Ishikawa (cell line): ENCODE data around the gene MFN2.

Experiments used
- CEBPB ChIP-seq: IDR thresholded peaks from 2 replicates; pipeline ENCODE4 v1.6.1; 2012
- CREB1 ChIP-seq: IDR thresholded peaks from 2 replicates; pipeline ENCODE4 v1.6.1; 2012; ENCODE audit warnings: low read depth
- EGR1 ChIP-seq: IDR thresholded peaks from 2 replicates; pipeline ENCODE4 v1.6.1; 2012
- EP300 ChIP-seq: IDR thresholded peaks from 2 replicates; pipeline ENCODE4 v1.6.1; 2012; ENCODE audit warnings: borderline replicate concordance
- FOXM1 ChIP-seq: IDR thresholded peaks from 2 replicates; pipeline ENCODE4 v1.6.1; 2012; ENCODE audit warnings: low read depth, borderline replicate concordance
- NFIC ChIP-seq: IDR thresholded peaks from 2 replicates; pipeline ENCODE4 v1.6.1; 2012
- RAD21 ChIP-seq: IDR thresholded peaks from 2 replicates; pipeline ENCODE4 v1.6.1; 2012; ENCODE audit warnings: low read depth
- TAF1 ChIP-seq: IDR thresholded peaks from 2 replicates; pipeline ENCODE4 v1.6.1; 2012; ENCODE audit warnings: low read depth, mild to moderate bottlenecking
- TCF12 ChIP-seq: IDR thresholded peaks from 2 replicates; pipeline ENCODE4 v1.6.1; 2012; ENCODE audit warnings: low read depth
- TEAD4 ChIP-seq: IDR thresholded peaks from 2 replicates; pipeline ENCODE4 v1.6.1; 2012
- YY1 ChIP-seq: IDR thresholded peaks from 2 replicates; pipeline ENCODE4 v1.6.1; 2012; ENCODE audit warnings: low read depth
- ZBTB7A ChIP-seq: IDR thresholded peaks from 2 replicates; pipeline ENCODE4 v1.6.1; 2012; ENCODE audit warnings: low read depth
- TF ChIP-seq, protein P1 (sequence below): IDR thresholded peaks from 2 replicates; pipeline ENCODE4 v1.6.1; 2012; ENCODE audit warnings: low read depth, mild to moderate bottlenecking
- TF ChIP-seq, protein P2 (sequence below): IDR thresholded peaks from 2 replicates; pipeline ENCODE4 v1.6.1; 2012
- TF ChIP-seq, protein P3 (sequence below): IDR thresholded peaks from 2 replicates; pipeline ENCODE4 v1.6.1; 2012

Gene MFN2

DNA sequence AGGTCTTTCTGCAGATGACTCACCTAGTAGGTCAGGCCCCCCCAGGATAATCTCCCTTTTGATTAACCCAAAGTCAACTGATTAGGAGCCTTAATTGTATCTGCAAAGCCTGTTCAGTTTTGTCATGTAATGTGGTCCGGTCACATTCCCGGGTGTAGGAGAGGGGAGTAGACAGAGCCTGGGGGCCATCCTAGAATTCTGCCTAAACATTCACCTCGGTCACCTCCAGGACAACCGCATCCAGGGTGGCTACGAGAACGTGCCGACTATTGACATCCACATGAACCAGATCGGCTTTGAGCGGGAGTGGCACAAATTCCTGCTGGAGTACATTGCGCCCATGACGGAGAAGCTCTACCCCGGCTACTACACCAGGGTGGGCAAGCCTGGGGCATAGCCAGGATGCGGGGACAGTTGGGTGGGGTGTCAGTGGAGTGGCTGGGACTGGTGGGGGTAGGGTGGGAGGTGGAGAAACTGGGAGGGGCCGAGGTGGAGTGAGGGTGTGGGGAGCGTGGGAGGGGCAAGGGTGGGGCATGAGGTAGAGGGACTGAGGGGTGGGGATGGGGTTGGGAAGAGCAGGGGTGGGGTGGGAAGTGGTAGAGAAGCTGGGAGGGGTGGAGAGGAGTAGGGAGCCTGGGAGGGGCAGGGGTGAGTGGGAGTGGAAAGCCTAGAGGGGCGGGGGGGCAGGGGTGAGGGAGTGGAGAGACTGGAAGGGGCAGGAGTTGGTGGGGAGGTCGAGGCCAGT is 9.6 kb upstream of the MFN2 start:
- TF ChIP-seq, protein P1, sequence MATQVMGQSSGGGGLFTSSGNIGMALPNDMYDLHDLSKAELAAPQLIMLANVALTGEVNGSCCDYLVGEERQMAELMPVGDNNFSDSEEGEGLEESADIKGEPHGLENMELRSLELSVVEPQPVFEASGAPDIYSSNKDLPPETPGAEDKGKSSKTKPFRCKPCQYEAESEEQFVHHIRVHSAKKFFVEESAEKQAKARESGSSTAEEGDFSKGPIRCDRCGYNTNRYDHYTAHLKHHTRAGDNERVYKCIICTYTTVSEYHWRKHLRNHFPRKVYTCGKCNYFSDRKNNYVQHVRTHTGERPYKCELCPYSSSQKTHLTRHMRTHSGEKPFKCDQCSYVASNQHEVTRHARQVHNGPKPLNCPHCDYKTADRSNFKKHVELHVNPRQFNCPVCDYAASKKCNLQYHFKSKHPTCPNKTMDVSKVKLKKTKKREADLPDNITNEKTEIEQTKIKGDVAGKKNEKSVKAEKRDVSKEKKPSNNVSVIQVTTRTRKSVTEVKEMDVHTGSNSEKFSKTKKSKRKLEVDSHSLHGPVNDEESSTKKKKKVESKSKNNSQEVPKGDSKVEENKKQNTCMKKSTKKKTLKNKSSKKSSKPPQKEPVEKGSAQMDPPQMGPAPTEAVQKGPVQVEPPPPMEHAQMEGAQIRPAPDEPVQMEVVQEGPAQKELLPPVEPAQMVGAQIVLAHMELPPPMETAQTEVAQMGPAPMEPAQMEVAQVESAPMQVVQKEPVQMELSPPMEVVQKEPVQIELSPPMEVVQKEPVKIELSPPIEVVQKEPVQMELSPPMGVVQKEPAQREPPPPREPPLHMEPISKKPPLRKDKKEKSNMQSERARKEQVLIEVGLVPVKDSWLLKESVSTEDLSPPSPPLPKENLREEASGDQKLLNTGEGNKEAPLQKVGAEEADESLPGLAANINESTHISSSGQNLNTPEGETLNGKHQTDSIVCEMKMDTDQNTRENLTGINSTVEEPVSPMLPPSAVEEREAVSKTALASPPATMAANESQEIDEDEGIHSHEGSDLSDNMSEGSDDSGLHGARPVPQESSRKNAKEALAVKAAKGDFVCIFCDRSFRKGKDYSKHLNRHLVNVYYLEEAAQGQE: no peak

DNA sequence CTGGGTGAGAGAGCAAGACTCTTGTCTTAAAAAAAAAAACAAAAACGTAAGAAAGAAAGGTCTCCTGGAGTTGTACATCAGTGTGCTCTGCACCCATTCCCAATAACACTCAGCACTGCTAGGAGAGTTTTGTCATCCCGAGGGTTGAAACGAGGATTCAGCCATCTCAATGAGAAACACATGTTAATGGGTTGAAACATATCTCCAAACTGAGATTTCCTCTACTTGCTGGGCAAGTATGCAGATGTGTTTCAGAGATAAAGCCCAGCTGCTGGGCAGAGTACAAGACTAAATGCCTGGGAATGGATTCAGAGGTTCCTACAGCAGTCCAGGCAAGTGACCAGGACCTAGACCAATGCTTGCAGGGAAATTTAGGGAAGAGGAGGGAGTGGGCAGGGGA is 2.6 kb upstream of the MFN2 start:
- TF ChIP-seq NFIC (no peak), TEAD4 (no peak), TCF12 (no peak), YY1 (no peak), ZBTB7A (no peak), EGR1 (no peak), EP300 (no peak), CEBPB (no peak), RAD21 (no peak)
- TF ChIP-seq, protein P1: no peak
- TF ChIP-seq, protein P2, sequence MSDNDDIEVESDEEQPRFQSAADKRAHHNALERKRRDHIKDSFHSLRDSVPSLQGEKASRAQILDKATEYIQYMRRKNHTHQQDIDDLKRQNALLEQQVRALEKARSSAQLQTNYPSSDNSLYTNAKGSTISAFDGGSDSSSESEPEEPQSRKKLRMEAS: no peak
- TF ChIP-seq, protein P3, sequence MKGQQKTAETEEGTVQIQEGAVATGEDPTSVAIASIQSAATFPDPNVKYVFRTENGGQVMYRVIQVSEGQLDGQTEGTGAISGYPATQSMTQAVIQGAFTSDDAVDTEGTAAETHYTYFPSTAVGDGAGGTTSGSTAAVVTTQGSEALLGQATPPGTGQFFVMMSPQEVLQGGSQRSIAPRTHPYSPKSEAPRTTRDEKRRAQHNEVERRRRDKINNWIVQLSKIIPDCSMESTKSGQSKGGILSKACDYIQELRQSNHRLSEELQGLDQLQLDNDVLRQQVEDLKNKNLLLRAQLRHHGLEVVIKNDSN: no peak

DNA sequence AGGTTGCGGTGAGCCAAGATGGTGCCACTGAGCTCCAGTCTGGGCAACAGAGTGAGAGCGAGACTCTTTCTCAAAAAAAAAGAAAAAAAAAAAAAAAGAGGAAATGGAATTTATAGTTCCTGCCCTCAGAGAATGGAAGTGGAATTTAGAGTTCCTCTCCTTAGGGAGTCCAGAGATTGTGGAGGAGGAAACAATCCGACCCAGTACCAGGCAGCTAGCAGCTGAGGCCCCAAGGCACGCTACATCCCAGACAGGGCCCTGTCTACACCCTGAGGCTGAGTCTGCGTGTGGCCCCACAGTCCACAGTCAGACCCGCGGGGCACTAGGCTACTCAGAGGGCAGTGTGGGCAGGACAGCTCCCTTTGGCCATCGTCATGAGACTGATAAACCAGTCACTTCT is 1.9 kb upstream of the MFN2 start:
- TF ChIP-seq TEAD4: no peak

DNA sequence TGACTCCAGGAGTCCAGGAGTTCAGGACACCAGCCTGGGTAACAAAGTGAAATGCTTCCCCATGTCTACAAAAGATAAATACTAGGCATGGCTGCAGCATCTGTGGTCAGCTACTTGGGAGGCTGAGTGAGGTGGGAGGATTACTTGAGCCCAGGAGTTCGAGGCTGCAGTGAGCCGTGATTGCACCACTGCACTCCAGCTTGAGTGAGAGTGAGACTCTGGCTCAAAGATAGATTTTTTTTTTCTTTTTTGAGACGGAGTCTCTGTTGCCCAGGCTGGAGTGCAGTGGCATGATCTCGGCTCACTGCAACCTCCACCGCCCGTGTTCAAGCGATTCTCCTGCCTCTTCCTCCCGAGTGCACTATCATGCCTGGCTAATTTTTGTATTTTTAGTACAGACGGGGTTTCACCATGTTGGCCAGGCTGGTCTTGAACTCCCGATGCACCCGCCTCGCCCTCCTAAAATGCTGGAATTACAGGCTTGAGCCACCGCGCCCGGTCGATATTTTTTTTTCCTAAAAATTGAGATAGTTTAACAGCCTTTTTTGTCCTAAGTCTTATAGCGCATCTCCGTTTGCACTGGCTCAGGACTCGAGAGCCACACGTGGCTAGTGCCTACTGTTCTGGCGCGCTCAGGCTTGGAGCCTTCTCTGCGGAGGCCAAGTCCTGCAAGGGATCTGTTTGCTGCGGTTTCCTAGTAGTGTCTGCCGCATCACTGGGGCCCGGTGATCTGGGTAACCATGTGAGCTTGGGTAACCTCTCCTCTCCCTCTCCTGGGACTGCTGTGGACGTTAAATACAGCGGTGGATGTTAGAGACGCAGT is 1.0 kb upstream of the MFN2 start:
- TF ChIP-seq, protein P1: no peak
- TF ChIP-seq TCF12: no peak
- no peak for TF ChIP-seq FOXM1
- TF ChIP-seq EP300: no peak
- no peak for TF ChIP-seq TAF1
- TF ChIP-seq, protein P3: peak; percentile 53
- TF ChIP-seq CREB1: no peak
- no peak for TF ChIP-seq CEBPB
- no peak for TF ChIP-seq RAD21
- TF ChIP-seq EGR1: no peak
- no peak for TF ChIP-seq ZBTB7A
- TF ChIP-seq, protein P2: peak; percentile 89
- TF ChIP-seq TEAD4: no peak
- peak; percentile 1 for TF ChIP-seq NFIC
- TF ChIP-seq YY1: no peak

DNA sequence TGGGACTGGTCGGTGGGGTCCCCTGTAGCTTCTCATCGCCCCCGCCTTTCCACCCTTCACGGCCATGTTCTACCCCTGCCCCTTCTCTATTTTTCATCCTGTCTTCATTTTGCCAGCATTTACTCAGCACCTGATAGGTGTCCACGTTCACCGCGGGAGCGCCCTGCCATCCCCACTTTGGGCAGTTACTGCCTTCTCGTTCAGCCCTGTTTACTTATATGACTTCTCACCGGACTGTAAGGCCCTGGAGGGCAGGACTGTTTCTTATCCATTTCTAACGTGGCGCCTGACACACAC is 380 bp downstream of the MFN2 start:
- TF ChIP-seq ZBTB7A (no peak), YY1 (no peak), CREB1 (no peak), RAD21 (no peak)
